ENCODE measurements around the gene SDK1.
"Not testable (repeated sequence)": the region's sequence is repeated elsewhere in the genome, so short reads cannot be mapped to it uniquely, and the experiment has no call there.

Gene SDK1

GRCh38 chr7:3573151-3573550, 272.1 kb downstream of the SDK1 start:
- no peak overlapping the region for H3K4me3 ChIP-seq (ENCODE audit: low read depth, low read length)
- TF ChIP-seq CTCF (IDR thresholded peaks at IDR 0.05; ENCODE audit: low read depth, low read length) = no peak
- in situ Hi-C loops (cut with HindIII; ENCODE audit: low sequenced_read_pairs) = no loop called here
- no peak for DNase-seq (ENCODE audit: low read depth, low spot score)

DNA sequence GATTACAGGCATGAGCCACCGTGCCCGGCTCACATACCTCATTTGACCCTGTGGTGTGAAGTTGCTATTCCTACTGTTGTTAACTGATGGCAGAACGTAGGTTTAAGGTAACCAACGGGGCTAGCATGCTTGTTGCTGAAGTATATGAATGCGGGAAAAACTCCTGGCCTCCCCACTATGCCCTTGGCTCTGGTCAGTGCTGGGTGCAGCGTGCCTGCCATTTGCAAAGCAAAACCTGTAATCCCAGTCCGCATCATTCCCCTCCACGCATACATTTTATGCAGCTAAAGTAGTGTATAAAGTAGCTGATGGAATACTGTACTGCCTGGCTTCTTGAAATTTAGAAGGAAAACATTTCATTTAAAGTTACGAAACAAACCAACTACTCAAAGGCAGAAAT, 273.3 kb downstream of the SDK1 start:
- in situ Hi-C loops (cut with HindIII; ENCODE audit: low sequenced_read_pairs) = no loop called here
- DNase-seq (ENCODE audit: low read depth, low spot score) = no peak
- TF ChIP-seq CTCF (IDR thresholded peaks at IDR 0.05; ENCODE audit: low read depth, low read length) = no peak
- H3K4me3 ChIP-seq (ENCODE audit: low read depth, low read length) = no peak overlapping the region

DNA sequence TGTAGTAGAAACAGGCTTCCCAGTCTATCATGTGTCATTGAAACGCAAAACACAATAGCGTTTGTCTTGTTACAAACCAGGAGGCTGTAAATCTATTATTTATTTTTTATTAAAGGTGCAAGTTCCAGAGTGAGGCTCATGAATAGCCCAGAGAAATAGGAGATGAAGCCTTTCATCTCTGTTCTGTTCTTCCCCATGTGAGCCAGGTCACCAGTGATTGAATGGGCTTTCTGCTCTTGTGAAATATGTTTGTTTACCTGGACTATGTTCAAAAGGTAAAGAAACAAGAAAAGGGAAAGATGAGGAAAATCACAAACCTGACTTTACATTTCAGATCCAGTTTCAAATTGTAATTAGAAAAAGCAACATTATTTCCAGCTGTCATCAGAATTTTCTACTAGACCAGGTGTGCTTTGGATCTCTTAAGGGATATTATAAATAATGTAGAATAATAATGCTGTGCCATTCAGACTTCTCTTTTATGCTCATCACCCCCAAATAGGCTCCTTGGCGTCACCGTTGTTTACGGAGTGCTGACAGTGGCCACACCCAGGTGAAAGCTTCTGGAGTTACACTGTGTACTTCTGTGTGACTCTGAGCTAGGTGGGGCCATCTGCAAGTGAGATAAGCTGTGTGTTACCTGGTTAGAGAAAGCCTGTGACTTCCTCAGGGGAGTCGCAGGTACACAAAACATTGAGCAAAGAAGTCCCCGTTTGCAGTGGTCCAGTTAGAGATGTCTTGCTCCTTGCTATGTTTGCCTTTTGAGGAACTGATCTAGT, 274.9 kb downstream of the SDK1 start:
- no peak overlapping the region for H3K4me3 ChIP-seq (ENCODE audit: low read depth, low read length)
- in situ Hi-C loops (cut with HindIII; ENCODE audit: low sequenced_read_pairs) = no loop called here
- no peak for TF ChIP-seq CTCF (IDR thresholded peaks at IDR 0.05; ENCODE audit: low read depth, low read length)
- no peak for DNase-seq (ENCODE audit: low read depth, low spot score)

DNA sequence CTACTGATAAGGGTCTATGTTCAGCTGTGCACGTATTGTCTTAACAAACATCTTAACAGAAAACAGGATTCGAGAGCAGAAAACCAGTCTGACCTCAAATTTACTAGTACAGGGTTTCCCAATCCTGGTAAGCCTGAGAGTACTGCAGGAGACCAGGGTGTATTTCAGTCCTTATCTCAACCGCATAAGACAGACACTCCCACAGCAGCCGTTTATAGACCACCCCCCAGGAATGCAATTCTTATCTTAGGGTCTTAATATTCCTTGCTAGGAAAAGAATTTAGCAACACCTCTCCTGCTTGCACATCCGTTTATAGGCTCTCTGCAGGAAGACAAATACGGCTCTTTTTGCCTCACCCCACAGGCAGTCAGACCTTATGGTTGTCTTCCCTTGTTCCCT, 277.3 kb downstream of the SDK1 start:
- H3K4me3 ChIP-seq (ENCODE audit: low read depth, low read length) = no peak overlapping the region
- no peak for TF ChIP-seq CTCF (IDR thresholded peaks at IDR 0.05; ENCODE audit: low read depth, low read length)
- no peak for DNase-seq (ENCODE audit: low read depth, low spot score)
- in situ Hi-C loops (cut with HindIII; ENCODE audit: low sequenced_read_pairs) = no loop called here

- H3K4me3 ChIP-seq (ENCODE audit: low read depth, low read length) = no peak overlapping the region
- in situ Hi-C loops (cut with HindIII; ENCODE audit: low sequenced_read_pairs) = no loop called here
- no peak for DNase-seq (ENCODE audit: low read depth, low spot score)
- TF ChIP-seq CTCF (IDR thresholded peaks at IDR 0.05; ENCODE audit: low read depth, low read length) = no peak
Observed at GRCh38 chr7:3579638-3580219, 278.7 kb downstream of the SDK1 start.

DNA sequence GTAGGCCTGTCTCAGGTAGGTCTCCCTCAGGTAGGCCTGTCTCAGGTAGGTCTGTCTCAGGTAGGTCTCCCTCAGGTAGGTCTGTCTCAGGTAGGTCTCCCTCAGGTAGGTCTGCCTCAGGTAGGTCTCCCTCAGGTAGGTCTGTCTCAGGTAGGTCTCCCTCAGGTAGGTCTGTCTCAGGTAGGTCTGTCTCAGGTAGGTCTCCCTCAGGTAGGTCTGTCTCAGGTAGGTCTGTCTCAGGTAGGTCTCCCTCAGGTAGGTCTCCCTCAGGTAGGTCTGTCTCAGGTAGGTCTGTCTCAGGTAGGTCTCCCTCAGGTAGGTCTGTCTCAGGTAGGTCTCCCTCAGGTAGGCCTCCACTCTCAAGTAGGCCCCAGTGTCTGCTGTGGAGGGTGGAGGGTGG, 281.1 kb downstream of the SDK1 start:
- in situ Hi-C loops (cut with HindIII; ENCODE audit: low sequenced_read_pairs); H3K4me3 ChIP-seq (ENCODE audit: low read depth, low read length); DNase-seq (ENCODE audit: low read depth, low spot score): not testable (repeated sequence)

DNA sequence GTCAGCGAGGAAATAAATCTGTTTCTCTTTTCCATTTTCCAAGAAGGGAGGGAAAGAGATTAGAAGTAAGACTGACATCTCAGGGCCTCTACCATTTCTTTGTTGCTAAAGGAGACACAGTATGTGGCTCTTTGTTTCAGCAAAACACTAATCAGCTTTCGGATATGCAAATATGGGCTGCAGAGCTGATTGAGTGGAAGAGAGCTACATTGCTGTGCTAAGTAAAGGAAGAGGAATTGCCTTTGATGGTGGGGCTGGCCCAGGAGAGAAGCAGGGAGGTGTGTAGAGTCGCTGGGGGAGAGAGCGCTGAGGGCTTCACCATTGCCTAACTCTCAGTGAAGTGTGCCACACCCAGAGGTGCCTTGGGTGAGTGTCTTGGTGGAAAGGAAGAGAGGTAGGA, 284.8 kb downstream of the SDK1 start:
- no peak for TF ChIP-seq CTCF (IDR thresholded peaks at IDR 0.05; ENCODE audit: low read depth, low read length)
- no peak for DNase-seq (ENCODE audit: low read depth, low spot score)
- H3K4me3 ChIP-seq (ENCODE audit: low read depth, low read length) = no peak overlapping the region
- in situ Hi-C loops (cut with HindIII; ENCODE audit: low sequenced_read_pairs) = no loop called here

All from astrocyte of the spinal cord (primary cell).